ENCODE measurements around the gene GIMAP2. TPM values are rescaled to one million over a fixed set of nuclear protein-coding genes. Genes with fewer than 3 reads are reported as not detected.

The GIMAP2 gene
- total RNA-seq, 1 donor from 2014 or later, result not detected

DNA sequence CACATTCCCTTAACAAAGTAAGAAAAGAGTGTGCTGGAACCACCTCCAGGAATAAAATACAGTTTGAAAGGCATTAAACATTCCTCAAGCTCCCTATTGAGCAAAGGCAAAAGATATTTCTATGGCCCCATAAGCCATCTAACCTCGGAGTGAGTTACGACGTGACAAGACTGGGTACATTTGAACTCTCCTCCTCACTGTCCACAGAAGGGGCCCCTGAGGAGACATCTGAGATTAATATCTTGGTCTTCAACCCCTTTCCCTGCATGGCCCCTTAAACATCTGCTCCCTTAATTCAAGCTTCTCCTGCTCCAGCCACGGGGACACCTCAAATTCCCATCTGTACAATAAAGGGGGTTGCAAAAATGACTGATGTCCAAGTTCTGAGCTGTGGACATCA lies 31.4 kb downstream of the GIMAP2 start:
- TF ChIP-seq CTCF (conservative IDR thresholded peaks at IDR 0.05; ENCODE audit: low read depth, low read length), result no peak
- no peak overlapping the region for H3K4me3 ChIP-seq (ENCODE audit: low read depth, low read length)
- no peak for DNase-seq (ENCODE audit: low read depth)

- DNase-seq (ENCODE audit: low read depth), result no peak
- TF ChIP-seq CTCF (conservative IDR thresholded peaks at IDR 0.05; ENCODE audit: low read depth, low read length), result no peak
- H3K4me3 ChIP-seq (ENCODE audit: low read depth, low read length), result no peak overlapping the region
Observed at GRCh38 chr7:150717814-150718420, 32.4 kb downstream of the GIMAP2 start.

DNA sequence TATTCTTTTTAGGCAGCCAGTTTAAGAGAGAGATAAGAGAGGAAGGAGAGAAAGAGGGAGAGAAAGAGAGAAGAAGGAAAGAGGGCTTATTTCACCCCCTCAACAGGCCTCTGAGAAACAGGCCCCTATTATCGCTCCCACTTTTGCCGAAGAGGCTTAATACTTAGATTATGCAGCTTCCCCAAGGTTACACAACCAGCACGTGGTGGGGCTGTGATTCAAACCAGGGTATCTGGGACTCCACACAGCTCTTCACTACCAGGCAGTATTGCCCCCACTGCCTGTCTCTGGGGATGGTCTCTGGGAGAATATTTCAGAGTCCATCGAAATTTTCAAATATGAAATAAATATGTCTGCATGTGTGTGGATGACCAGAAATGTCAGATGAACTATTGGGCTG lies 33.9 kb downstream of the GIMAP2 start:
- TF ChIP-seq CTCF (conservative IDR thresholded peaks at IDR 0.05; ENCODE audit: low read depth, low read length), result no peak
- no peak for DNase-seq (ENCODE audit: low read depth)
- no peak overlapping the region for H3K4me3 ChIP-seq (ENCODE audit: low read depth, low read length)

GRCh38 chr7:150719960-150720891 lies 34.7 kb downstream of the GIMAP2 start:
- DNase-seq (ENCODE audit: low read depth), result no peak
- TF ChIP-seq CTCF (conservative IDR thresholded peaks at IDR 0.05; ENCODE audit: low read depth, low read length), result no peak

DNA sequence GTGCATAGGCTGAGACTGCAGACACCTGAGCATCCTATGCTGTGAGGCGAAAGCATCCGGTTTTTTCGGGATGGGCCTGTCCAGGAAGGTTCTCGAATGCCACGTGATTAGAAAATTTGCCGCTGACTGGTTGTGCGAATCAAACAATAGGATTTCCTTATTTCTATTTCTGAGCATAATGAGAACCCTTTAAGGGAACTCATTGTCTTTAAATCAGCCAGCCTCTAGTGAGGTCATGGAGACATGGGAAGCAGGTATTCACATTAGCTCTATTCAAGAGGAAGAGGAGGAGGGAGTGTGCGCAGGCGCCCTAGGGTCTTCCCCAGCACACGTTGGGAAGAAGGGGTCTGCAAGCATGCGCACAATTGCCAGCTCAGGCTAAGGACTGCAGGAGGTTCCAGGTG lies 36.5 kb downstream of the GIMAP2 start:
- DNase-seq (ENCODE audit: low read depth), result no peak
- H3K4me3 ChIP-seq (ENCODE audit: low read depth, low read length), result no peak overlapping the region
- TF ChIP-seq CTCF (conservative IDR thresholded peaks at IDR 0.05; ENCODE audit: low read depth, low read length), result no peak

More at GRCh38 chr7:150719960-150720891, 34.7 kb downstream of the GIMAP2 start:
- H3K4me3 ChIP-seq (ENCODE audit: low read depth, low read length), result no peak overlapping the region

DNA sequence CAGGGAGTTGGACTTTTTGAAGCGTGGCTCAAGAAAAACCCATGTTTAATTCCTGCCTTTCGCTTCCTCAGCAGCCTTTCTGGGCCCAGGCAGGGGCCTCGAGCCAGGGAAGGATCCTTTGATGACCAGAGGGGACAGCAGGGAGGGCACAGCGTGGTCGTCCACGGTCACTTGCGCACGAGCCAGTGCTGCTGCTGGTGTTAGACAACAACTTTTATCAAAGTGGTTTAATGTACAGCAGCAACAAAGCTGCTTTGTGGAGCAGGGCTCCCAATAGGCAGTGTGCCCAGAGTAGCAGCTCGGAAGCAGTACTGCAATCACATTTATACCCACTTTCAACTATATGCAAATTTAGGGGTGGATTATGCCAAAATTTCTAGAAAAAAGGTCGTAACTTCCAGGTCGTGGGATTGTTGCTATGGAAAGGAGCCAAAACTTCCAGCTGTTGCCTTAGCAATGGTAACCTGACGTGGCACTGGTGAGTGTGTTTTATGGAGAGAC lies 37.0 kb downstream of the GIMAP2 start:
- DNase-seq (ENCODE audit: low read depth), result no peak
- no peak overlapping the region for H3K4me3 ChIP-seq (ENCODE audit: low read depth, low read length)
- TF ChIP-seq CTCF (conservative IDR thresholded peaks at IDR 0.05; ENCODE audit: low read depth, low read length), result no peak

All from epithelial cell of proximal tubule (primary cell).